Measurements from ENCODE around the gene HIVEP3.

DNA sequence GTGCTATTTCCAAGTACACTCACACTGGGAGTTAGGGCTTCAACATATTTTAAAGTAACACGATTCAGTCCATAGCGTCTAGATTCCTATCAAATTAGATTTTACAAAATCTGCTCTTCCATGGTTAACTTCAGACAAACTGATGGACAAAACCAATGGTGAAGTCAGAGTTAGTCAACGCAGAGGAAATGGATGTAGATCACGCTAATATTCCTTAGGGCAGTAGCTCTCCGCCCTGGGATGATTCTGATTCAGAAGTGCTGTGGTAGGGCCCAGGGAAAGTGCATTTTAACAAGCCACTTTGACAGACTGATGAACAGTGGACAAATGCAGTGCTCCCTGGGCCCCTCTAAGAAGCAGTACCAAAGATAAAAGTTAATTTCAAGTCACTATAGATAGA lies 83.2 kb downstream of the HIVEP3 start:
- TF ChIP-seq, protein P1, sequence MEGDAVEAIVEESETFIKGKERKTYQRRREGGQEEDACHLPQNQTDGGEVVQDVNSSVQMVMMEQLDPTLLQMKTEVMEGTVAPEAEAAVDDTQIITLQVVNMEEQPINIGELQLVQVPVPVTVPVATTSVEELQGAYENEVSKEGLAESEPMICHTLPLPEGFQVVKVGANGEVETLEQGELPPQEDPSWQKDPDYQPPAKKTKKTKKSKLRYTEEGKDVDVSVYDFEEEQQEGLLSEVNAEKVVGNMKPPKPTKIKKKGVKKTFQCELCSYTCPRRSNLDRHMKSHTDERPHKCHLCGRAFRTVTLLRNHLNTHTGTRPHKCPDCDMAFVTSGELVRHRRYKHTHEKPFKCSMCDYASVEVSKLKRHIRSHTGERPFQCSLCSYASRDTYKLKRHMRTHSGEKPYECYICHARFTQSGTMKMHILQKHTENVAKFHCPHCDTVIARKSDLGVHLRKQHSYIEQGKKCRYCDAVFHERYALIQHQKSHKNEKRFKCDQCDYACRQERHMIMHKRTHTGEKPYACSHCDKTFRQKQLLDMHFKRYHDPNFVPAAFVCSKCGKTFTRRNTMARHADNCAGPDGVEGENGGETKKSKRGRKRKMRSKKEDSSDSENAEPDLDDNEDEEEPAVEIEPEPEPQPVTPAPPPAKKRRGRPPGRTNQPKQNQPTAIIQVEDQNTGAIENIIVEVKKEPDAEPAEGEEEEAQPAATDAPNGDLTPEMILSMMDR (IDR thresholded peaks at IDR 0.05) = no peak
- no peak for TF ChIP-seq POLR2A (IDR thresholded peaks at IDR 0.05)

Data from heart left ventricle (tissue), 13 donors.